ENCODE measurements around the gene GPC1.

GPC1 gene

DNA sequence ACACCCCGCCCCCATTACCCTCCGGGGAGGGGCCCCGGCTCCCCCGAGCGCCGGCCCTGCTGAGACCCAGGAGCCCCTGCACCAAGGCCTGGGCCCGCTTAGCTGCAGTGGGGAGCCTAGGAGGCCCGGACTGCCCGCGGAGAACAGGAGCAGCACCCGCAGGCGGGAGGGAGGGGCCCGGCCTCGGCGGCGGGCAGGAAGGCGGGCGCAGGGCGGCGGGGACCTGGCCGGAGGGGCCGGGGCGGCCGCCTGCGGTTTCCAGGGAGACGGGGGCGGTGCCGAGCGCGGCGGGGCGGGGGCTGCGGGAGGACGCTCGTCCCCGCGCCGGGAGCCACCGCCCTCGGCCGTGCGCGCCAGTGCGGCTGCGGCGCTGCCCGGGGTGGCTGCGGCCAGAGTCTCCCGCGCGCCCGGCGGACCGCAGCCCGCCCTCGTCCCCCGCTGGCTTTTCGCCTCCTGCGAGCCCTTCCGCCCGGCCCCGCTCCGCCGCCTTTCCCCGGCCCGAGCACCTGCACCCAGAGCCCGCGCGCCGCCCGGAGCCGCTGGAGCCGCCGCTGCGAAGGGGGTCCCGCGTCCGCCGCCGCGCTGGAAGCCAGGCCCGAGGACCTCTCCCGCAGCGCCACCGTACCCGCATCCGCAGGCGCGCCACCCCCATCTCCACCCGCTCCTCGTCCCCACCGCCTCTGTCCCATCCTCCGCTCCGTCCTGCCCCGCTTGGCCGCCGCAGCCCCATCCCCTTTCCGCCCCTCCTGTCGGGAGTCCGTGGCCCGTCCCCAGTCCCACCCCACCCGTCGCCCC is 17.2 kb downstream of the GPC1 start:
- no peaks in the 10 kb centered on the region for H3K36me3 Mint-ChIP-seq (ENCODE audit: low read depth)
- TF ChIP-seq, protein P1, sequence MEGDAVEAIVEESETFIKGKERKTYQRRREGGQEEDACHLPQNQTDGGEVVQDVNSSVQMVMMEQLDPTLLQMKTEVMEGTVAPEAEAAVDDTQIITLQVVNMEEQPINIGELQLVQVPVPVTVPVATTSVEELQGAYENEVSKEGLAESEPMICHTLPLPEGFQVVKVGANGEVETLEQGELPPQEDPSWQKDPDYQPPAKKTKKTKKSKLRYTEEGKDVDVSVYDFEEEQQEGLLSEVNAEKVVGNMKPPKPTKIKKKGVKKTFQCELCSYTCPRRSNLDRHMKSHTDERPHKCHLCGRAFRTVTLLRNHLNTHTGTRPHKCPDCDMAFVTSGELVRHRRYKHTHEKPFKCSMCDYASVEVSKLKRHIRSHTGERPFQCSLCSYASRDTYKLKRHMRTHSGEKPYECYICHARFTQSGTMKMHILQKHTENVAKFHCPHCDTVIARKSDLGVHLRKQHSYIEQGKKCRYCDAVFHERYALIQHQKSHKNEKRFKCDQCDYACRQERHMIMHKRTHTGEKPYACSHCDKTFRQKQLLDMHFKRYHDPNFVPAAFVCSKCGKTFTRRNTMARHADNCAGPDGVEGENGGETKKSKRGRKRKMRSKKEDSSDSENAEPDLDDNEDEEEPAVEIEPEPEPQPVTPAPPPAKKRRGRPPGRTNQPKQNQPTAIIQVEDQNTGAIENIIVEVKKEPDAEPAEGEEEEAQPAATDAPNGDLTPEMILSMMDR (IDR thresholded peaks at IDR 0.05) = no peak
- H3K27me3 Mint-ChIP-seq (ENCODE audit: low read depth, poor library complexity) = peaks cover 19% of the 10 kb centered on the region
- H3K4me1 Mint-ChIP-seq = peaks cover 54% of the 10 kb centered on the region
- DNase-seq = peak; percentile 91
- peak overlapping the region; percentile 81 for H3K4me3 Mint-ChIP-seq
- no peak overlapping the region for H3K27ac Mint-ChIP-seq
- H3K9me3 Mint-ChIP-seq = no peaks in the 10 kb centered on the region

DNA sequence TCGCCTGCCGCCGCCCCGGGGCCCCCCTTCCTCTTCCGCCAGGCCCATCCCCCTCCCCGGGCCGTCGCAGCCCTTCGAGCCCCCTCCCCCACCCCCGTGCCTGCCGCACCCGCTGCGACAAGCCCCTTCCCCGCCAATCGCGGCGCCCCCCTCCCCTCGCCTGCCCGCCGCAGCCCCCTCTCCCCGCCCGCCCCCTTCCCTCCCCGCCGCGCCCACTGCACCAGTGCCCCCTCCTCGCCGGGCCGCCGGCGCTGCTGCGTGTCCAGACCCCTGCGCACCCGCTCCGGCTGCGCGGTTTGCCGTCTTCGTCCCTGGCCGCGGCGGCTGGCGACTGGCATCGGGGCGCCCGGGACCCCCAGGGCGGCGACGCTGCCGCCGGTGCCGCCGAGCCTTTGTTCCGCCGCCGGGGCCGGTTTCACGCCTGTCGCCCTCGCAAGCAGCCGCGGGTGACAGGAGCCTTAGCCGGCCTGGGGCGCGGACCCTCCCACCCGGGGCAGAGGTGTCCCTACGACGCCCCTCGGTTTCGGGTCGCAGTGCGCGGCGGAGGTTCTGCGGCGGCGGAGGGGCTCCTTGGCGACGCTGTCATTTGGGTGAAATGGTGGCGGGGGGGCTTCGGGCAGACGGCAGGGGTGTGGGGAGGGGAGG is 18.1 kb downstream of the GPC1 start:
- TF ChIP-seq, protein P1 (IDR thresholded peaks at IDR 0.05) = no peak
- peak; percentile 64 for DNase-seq
- Mint-ChIP-seq H3K4me1 (peaks cover 60% of the 10 kb centered on the region), H3K27me3 (ENCODE audit: low read depth, poor library complexity) (peaks cover 19% of the 10 kb centered on the region), H3K4me3 (peak overlapping the region; percentile 86), H3K9me3 (no peaks in the 10 kb centered on the region), H3K27ac (no peak overlapping the region), H3K36me3 (ENCODE audit: low read depth) (no peaks in the 10 kb centered on the region)

DNA sequence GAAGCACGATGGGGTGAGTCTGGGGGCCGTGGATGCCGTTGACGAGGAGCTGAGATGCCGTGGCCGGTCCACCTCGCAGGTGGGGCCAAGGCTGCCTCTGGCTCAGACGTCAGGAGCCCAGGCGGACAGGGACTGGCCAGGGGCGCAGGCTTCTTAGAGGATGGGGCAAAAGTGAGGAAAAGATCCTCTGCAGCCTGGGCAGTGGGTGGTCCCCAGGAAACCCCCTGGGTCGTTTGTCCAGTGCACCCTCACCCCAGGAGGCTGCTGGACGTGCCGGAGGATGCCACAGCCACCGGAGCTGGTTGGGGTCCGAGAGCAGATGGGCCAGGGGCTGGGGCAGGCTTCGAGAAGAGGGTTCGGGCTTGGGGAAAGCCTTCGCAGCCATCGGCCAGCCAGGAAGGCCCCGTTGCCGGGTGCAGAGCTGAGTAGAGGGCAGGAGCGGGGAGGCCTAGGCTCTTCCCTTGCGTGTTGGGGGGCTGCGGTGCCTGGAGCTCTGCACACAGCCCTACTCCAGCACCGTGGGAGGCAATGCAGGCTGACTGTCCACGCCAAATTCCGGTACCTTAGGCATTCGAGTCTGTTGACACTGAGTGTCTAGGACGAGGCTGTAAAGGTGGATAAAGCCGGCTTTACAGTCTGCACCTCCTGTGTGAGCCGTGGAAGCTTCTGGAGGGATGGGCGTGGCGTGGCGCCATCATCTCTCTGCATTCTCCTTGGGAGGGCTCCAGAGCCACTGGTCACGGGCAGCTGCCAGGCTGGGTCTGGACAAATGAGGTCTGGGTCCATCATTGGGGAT is 18.8 kb downstream of the GPC1 start:
- H3K4me1 Mint-ChIP-seq = peaks cover 60% of the 10 kb centered on the region
- H3K27ac Mint-ChIP-seq = no peak overlapping the region

DNA sequence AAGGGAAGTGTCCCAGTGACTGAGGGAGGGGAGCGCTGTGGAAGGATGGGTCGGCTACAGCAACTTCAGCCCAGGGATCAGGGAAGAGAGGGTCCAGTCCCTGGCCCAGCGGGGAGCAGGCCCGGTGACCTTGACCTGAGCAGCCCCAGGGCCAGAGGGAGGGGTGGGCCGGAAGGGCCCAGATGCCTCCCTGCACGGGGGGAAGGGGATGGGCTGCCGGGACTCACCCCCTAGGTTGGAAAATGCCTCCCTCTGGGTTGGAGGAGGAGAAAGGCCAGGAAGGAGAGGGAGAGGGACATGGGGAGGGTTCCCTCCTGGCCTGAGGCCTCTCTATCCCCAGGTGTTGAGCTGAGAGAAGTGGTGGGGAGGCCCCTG is 19.8 kb downstream of the GPC1 start:
- DNase-seq = peak; percentile 33
- Mint-ChIP-seq H3K4me3 (peak overlapping the region; percentile 86), H3K4me1 (peaks cover 50% of the 10 kb centered on the region), H3K27ac (no peak overlapping the region), H3K36me3 (ENCODE audit: low read depth) (no peaks in the 10 kb centered on the region), H3K9me3 (no peaks in the 10 kb centered on the region), H3K27me3 (ENCODE audit: low read depth, poor library complexity) (peaks cover 15% of the 10 kb centered on the region)
- TF ChIP-seq, protein P1 (IDR thresholded peaks at IDR 0.05) = no peak

More for the DNA sequence above, 18.8 kb downstream of the GPC1 start:
- no peak for DNase-seq
- Mint-ChIP-seq H3K4me3 (peak overlapping the region; percentile 86), H3K36me3 (ENCODE audit: low read depth) (no peaks in the 10 kb centered on the region), H3K27me3 (ENCODE audit: low read depth, poor library complexity) (peaks cover 19% of the 10 kb centered on the region), H3K9me3 (no peaks in the 10 kb centered on the region)
- TF ChIP-seq, protein P1 (IDR thresholded peaks at IDR 0.05) = no peak

DNA sequence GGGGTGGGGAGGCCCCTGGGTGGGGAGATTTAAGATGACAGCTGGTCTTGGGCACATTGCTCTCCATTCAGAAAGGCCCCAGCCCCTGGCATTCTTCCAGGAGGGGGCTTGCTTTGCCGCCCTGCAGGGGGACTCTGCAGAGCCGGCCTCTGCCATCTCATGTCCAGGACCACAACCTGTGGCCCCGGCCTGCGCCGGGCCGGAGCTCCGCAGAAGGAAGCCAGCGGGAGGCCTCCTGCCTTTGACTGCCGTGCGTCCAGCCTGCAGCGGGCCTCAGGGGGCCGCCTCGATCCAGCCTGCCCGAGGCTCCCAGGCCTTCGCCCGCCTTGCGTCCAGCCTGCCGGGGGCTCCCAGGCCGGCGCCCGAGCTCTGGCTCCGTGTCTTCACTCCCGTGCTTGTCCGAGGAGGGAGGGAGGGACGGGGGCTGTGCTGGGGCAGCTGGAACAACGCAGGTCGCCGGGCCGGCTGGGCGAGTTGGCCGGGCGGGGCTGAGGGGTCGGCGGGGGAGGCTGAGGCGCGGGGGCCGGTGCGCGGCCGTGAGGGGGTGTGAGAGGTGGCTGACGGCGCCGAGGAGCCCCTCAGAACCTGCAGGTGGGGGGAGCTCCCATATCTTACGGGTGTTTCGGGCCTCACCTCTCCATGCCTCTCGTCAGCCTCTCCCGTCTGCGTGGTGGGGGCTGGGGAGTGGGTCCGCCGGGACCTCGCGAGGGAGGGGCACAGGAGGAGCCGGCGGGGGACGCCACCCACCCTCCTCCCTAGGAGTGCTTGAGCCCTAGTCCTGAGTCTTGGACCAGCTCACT is 20.4 kb downstream of the GPC1 start:
- peaks cover 15% of the 10 kb centered on the region for H3K27me3 Mint-ChIP-seq (ENCODE audit: low read depth, poor library complexity)

More for the DNA sequence above, 20.4 kb downstream of the GPC1 start:
- H3K4me3 Mint-ChIP-seq = peak overlapping the region; percentile 86
- no peaks in the 10 kb centered on the region for H3K9me3 Mint-ChIP-seq
- H3K4me1 Mint-ChIP-seq = peaks cover 48% of the 10 kb centered on the region
- DNase-seq = peak; percentile 66
- TF ChIP-seq, protein P1 (IDR thresholded peaks at IDR 0.05) = no peak
- H3K27ac Mint-ChIP-seq = no peak overlapping the region
- H3K36me3 Mint-ChIP-seq (ENCODE audit: low read depth) = no peaks in the 10 kb centered on the region
